Naive thymus-derived CD8-positive, alpha-beta T cell (primary cell): ENCODE results near the gene GDNF. TPM values are rescaled to one million over a fixed set of nuclear protein-coding genes. Genes with fewer than 3 reads are reported as not detected.
"Not testable (repeated sequence)": the region's sequence is repeated elsewhere in the genome, so short reads cannot be mapped to it uniquely, and the experiment has no call there.

Experiments used
- ATAC-seq, 2 donors: fragments of 150-1000 bp; cut with Tn5 transposase in 1 of 2; sonication (Bioruptor Pico), chemical (Tn5 transposase) in 1 of 2; 1 replicate in 1 of 2; 2 replicates in 1 of 2; pipeline ENCODE4 v1.10.0; 2021; ENCODE audit warnings: mild to moderate bottlenecking in 2 of 2, moderate library complexity in 2 of 2
- POLR2A ChIA-PET: fragments of 350-600 bp; sonication (Branson Sonifier 250); formaldehyde crosslinking; loops from one replicate; lab custom pipeline; 2021; ENCODE audit warnings: antibody characterized with exemption; lab: Charles Lee
- DNase-seq, 10 donors: peaks; one replicate each; pipeline versions ENCODE4 v3.0.0 to v3.0.0-alpha.2; 2020 to 2022
- H3K27ac Mint-ChIP-seq, 10 donors: one replicate each; pipeline ENCODE4 v1.8.0; 2020 to 2022; ENCODE audit warnings: mild to moderate bottlenecking in 10 of 10, mixed read lengths in 10 of 10, moderate library complexity in 4 of 10, inconsistent platforms in 1 of 10
- H3K27me3 Mint-ChIP-seq, 5 donors: one replicate each; pipeline ENCODE4 v1.8.0; 2021 to 2022; ENCODE audit warnings: mixed read lengths in 5 of 5
- H3K36me3 Mint-ChIP-seq, 3 donors: one replicate each; pipeline ENCODE4 v1.8.0; 2020 to 2022; ENCODE audit warnings: mixed read lengths in 3 of 3, mild to moderate bottlenecking in 2 of 3, inconsistent platforms in 1 of 3
- H3K4me1 Mint-ChIP-seq, 4 donors: one replicate each; pipeline ENCODE4 v1.8.0; 2021 to 2022; ENCODE audit warnings: mixed read lengths in 4 of 4
- H3K4me3 Mint-ChIP-seq, 10 donors: one replicate each; pipeline ENCODE4 v1.8.0; 2020 to 2022; ENCODE audit warnings: mild to moderate bottlenecking in 10 of 10, mixed read lengths in 10 of 10, moderate library complexity in 6 of 10, inconsistent platforms in 1 of 10
- H3K9me3 Mint-ChIP-seq, 9 donors: one replicate each; pipeline ENCODE4 v1.8.0; 2020 to 2022; ENCODE audit warnings: mixed read lengths in 9 of 9, mild to moderate bottlenecking in 3 of 9, inconsistent platforms in 1 of 9, moderate library complexity in 1 of 9
- polyA plus RNA-seq, 3 donors: library from polyadenylated mRNA; unstranded; fragments of 300-500 nt; fragmentation: Illumina TruSeq; gene quantifications; one replicate each; pipeline ENCODE4 v1.2.3, GENCODE V29; 2021
- total RNA-seq, 8 experiments: library from RNA in 2 of 8; stranded (reverse) in 2 of 8; gene quantifications; one replicate each; pipeline ENCODE4 v1.2.3 and lab custom pipeline; 2021 to 2026

GDNF gene
- total and polyA plus RNA-seq, 5 experiments from 2014 or later, result not detected

GRCh38 chr5:37807621-37808301 lies 32.1 kb downstream of the GDNF start:
- no peak overlapping the region for H3K27ac Mint-ChIP-seq
- DNase-seq, result no peak
- H3K27me3 Mint-ChIP-seq, result peaks cover 4 to 32% (median 7%) of the 10 kb centered on the region in 5 donors
- no peaks in the 10 kb centered on the region for H3K4me1 Mint-ChIP-seq
- H3K9me3 Mint-ChIP-seq, result peaks cover 0 to 28% (median 0%) of the 10 kb centered on the region in 9 donors
- H3K4me3 Mint-ChIP-seq, result no peak overlapping the region
- peaks cover 0 to 10% (median 0%) of the 10 kb centered on the region in 3 donors for H3K36me3 Mint-ChIP-seq
- no peak for ATAC-seq
- POLR2A ChIA-PET, result no interaction called here

GRCh38 chr5:37807015-37807414 lies 32.8 kb downstream of the GDNF start:
- no peak for ATAC-seq
- no peak overlapping the region for H3K4me3 Mint-ChIP-seq
- POLR2A ChIA-PET, result no interaction called here

GRCh38 chr5:37806476-37806875 lies 33.4 kb downstream of the GDNF start:
- no peak overlapping the region for H3K27ac Mint-ChIP-seq
- peaks cover 0 to 10% (median 0%) of the 10 kb centered on the region in 3 donors for H3K36me3 Mint-ChIP-seq
- DNase-seq, result no peak
- ATAC-seq, result no peak
- POLR2A ChIA-PET, result no interaction called here
- peaks cover 3 to 27% (median 7%) of the 10 kb centered on the region in 5 donors for H3K27me3 Mint-ChIP-seq
- peaks cover 0 to 28% (median 0%) of the 10 kb centered on the region in 9 donors for H3K9me3 Mint-ChIP-seq
- no peak overlapping the region for H3K4me3 Mint-ChIP-seq
- H3K4me1 Mint-ChIP-seq, result no peaks in the 10 kb centered on the region

More at GRCh38 chr5:37807015-37807414, 32.8 kb downstream of the GDNF start:
- Mint-ChIP-seq H3K9me3 (peaks cover 0 to 28% (median 0%) of the 10 kb centered on the region in 9 donors), H3K27me3 (peaks cover 3 to 27% (median 7%) of the 10 kb centered on the region in 5 donors), H3K27ac (no peak overlapping the region), H3K36me3 (peaks cover 0 to 10% (median 0%) of the 10 kb centered on the region in 3 donors), H3K4me1 (no peaks in the 10 kb centered on the region)
- DNase-seq, result no peak

GRCh38 chr5:37806016-37806415 lies 33.8 kb downstream of the GDNF start:
- DNase-seq (no peak), ATAC-seq (no peak)
- Mint-ChIP-seq H3K27me3 (peaks cover 3 to 27% (median 7%) of the 10 kb centered on the region in 5 donors), H3K4me1 (no peaks in the 10 kb centered on the region), H3K4me3 (no peak overlapping the region), H3K27ac (no peak overlapping the region), H3K9me3 (peaks cover 0 to 28% (median 0%) of the 10 kb centered on the region in 9 donors), H3K36me3 (peaks cover 0 to 10% (median 0%) of the 10 kb centered on the region in 3 donors)
- POLR2A ChIA-PET, result no interaction called here

GRCh38 chr5:37804401-37804800 lies 35.4 kb downstream of the GDNF start:
- H3K4me1 Mint-ChIP-seq, result peaks cover 0 to 3% (median 0%) of the 10 kb centered on the region in 4 donors
- no peak overlapping the region for H3K4me3 Mint-ChIP-seq
- H3K27ac Mint-ChIP-seq, result no peak overlapping the region
- peaks cover 3 to 27% (median 8%) of the 10 kb centered on the region in 5 donors for H3K27me3 Mint-ChIP-seq
- H3K36me3 Mint-ChIP-seq, result peaks cover 0 to 10% (median 0%) of the 10 kb centered on the region in 3 donors
- H3K9me3 Mint-ChIP-seq, result peaks cover 0 to 28% (median 0%) of the 10 kb centered on the region in 9 donors
- no peak for DNase-seq
- POLR2A ChIA-PET, result no interaction called here
- ATAC-seq, result no peak

- no peak overlapping the region for H3K4me3 Mint-ChIP-seq
- no peak for ATAC-seq
- peaks cover 0 to 3% (median 0%) of the 10 kb centered on the region in 4 donors for H3K4me1 Mint-ChIP-seq
- no peak overlapping the region for H3K27ac Mint-ChIP-seq
- peaks cover 0 to 18% (median 5%) of the 10 kb centered on the region in 5 donors for H3K27me3 Mint-ChIP-seq
- peaks cover 0 to 10% (median 0%) of the 10 kb centered on the region in 3 donors for H3K36me3 Mint-ChIP-seq
- DNase-seq, result no peak
- POLR2A ChIA-PET, result no interaction called here
- H3K9me3 Mint-ChIP-seq, result peaks cover 0 to 19% (median 0%) of the 10 kb centered on the region in 9 donors
Measured at GRCh38 chr5:37803487-37803886, 36.4 kb downstream of the GDNF start.

GRCh38 chr5:37801521-37801920 lies 38.3 kb downstream of the GDNF start:
- Mint-ChIP-seq H3K4me3 (no peak overlapping the region), H3K4me1 (peaks cover 0 to 3% (median 0%) of the 10 kb centered on the region in 4 donors)
- POLR2A ChIA-PET, result no interaction called here

GRCh38 chr5:37799865-37800421 lies 39.9 kb downstream of the GDNF start:
- H3K36me3 Mint-ChIP-seq, result peaks cover 0 to 6% (median 1%) of the 10 kb centered on the region in 3 donors
- ATAC-seq (no peak), DNase-seq (no peak)
- peaks cover 0 to 27% (median 11%) of the 10 kb centered on the region in 9 donors for H3K9me3 Mint-ChIP-seq
- no peak overlapping the region for H3K27ac Mint-ChIP-seq
- no peak overlapping the region for H3K4me3 Mint-ChIP-seq
- peaks cover 0 to 7% (median 4%) of the 10 kb centered on the region in 5 donors for H3K27me3 Mint-ChIP-seq
- POLR2A ChIA-PET, result no interaction called here
- peaks cover 0 to 3% (median 0%) of the 10 kb centered on the region in 4 donors for H3K4me1 Mint-ChIP-seq

More at GRCh38 chr5:37801521-37801920, 38.3 kb downstream of the GDNF start:
- DNase-seq (no peak), ATAC-seq (no peak)
- Mint-ChIP-seq H3K9me3 (peaks cover 0 to 19% (median 4%) of the 10 kb centered on the region in 9 donors), H3K27me3 (peaks cover 0 to 12% (median 4%) of the 10 kb centered on the region in 5 donors), H3K27ac (no peak overlapping the region), H3K36me3 (peaks cover 0 to 10% (median 0%) of the 10 kb centered on the region in 3 donors)

- Mint-ChIP-seq H3K9me3 (peaks cover 2 to 54% (median 29%) of the 10 kb centered on the region in 9 donors), H3K36me3 (peaks cover 0 to 30% (median 1%) of the 10 kb centered on the region in 3 donors), H3K27me3 (peaks cover 2 to 24% (median 11%) of the 10 kb centered on the region in 5 donors)
- H3K4me1 Mint-ChIP-seq, POLR2A ChIA-PET, ATAC-seq, H3K4me3 Mint-ChIP-seq, H3K27ac Mint-ChIP-seq, DNase-seq: not testable (repeated sequence)
Measured at GRCh38 chr5:37796435-37796834, 43.4 kb downstream of the GDNF start.

- POLR2A ChIA-PET, DNase-seq, ATAC-seq, H3K4me1 Mint-ChIP-seq, H3K4me3 Mint-ChIP-seq, H3K27ac Mint-ChIP-seq: not testable (repeated sequence)
- peaks cover 0 to 32% (median 1%) of the 10 kb centered on the region in 3 donors for H3K36me3 Mint-ChIP-seq
- H3K27me3 Mint-ChIP-seq, result peaks cover 2 to 24% (median 11%) of the 10 kb centered on the region in 5 donors
- H3K9me3 Mint-ChIP-seq, result peaks cover 2 to 55% (median 32%) of the 10 kb centered on the region in 9 donors
Measured at GRCh38 chr5:37795292-37795691, 44.5 kb downstream of the GDNF start.

- H3K4me1 Mint-ChIP-seq, result no peaks in the 10 kb centered on the region
- no peak for DNase-seq
- H3K27me3 Mint-ChIP-seq, result peaks cover 3 to 35% (median 18%) of the 10 kb centered on the region in 5 donors
- peaks cover 2 to 50% (median 32%) of the 10 kb centered on the region in 9 donors for H3K9me3 Mint-ChIP-seq
- H3K36me3 Mint-ChIP-seq, result peaks cover 0 to 32% (median 1%) of the 10 kb centered on the region in 3 donors
- ATAC-seq, result no peak
- no peak overlapping the region for H3K27ac Mint-ChIP-seq
- POLR2A ChIA-PET, result no interaction called here
- H3K4me3 Mint-ChIP-seq, result no peak overlapping the region
Measured at GRCh38 chr5:37792975-37793631, 46.7 kb downstream of the GDNF start.

GRCh38 chr5:37791321-37791720 lies 48.5 kb downstream of the GDNF start:
- Mint-ChIP-seq H3K4me1 (no peaks in the 10 kb centered on the region), H3K27me3 (peaks cover 3 to 37% (median 18%) of the 10 kb centered on the region in 5 donors), H3K4me3 (no peak overlapping the region), H3K27ac (no peak overlapping the region), H3K36me3 (peaks cover 0 to 26% (median 1%) of the 10 kb centered on the region in 3 donors), H3K9me3 (peaks cover 2 to 41% (median 30%) of the 10 kb centered on the region in 9 donors)
- ATAC-seq (no peak), DNase-seq (no peak)
- POLR2A ChIA-PET, result no interaction called here
